ENCODE measurements around the gene SLC17A4.

The SLC17A4 gene

GRCh38 chr6:25750906-25751305 lies 3.6 kb upstream of the SLC17A4 start:
- DNase-seq (ENCODE audit: low spot score) = peak; percentile 11

DNA sequence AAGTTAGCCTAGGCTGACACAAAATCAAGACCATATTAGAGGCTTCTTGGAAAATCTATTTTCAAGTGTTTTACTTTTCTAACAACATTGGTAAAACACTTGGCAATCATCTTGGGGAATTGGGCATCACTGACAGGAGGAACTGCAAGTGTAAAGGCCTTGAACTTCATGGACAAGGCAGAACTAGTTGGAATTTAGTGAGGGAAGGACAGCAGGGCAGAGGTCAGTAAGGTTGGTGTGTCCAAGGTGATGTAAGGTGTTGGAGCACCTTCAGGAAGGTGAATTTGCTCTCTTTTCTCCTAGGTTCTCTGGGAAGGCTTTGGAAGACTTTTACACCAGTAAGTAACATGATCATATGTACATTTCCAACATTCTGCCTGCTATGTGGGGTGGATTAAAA lies 1.5 kb upstream of the SLC17A4 start:
- DNase-seq (ENCODE audit: low spot score) = no peak

DNA sequence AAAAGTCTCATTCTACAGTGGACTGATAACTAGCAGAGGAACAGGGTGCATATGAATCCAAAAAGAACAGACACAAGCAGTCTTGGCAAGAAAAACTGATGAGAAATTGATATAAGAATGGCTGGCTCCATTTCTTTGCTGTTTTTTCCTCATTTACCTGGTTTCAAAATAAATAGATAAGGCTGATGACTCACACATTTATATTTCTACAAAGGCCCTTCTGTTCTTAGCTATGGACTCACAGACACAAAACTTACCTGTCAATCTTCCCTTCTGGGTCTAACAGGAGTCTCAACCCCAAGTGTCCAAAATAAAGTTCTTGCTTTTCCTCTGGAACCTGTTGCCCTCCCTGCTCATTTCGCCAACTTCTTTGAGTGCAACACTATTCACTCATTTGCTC lies 941 bp downstream of the SLC17A4 start:
- peak; percentile 26 for DNase-seq (ENCODE audit: low spot score)

DNA sequence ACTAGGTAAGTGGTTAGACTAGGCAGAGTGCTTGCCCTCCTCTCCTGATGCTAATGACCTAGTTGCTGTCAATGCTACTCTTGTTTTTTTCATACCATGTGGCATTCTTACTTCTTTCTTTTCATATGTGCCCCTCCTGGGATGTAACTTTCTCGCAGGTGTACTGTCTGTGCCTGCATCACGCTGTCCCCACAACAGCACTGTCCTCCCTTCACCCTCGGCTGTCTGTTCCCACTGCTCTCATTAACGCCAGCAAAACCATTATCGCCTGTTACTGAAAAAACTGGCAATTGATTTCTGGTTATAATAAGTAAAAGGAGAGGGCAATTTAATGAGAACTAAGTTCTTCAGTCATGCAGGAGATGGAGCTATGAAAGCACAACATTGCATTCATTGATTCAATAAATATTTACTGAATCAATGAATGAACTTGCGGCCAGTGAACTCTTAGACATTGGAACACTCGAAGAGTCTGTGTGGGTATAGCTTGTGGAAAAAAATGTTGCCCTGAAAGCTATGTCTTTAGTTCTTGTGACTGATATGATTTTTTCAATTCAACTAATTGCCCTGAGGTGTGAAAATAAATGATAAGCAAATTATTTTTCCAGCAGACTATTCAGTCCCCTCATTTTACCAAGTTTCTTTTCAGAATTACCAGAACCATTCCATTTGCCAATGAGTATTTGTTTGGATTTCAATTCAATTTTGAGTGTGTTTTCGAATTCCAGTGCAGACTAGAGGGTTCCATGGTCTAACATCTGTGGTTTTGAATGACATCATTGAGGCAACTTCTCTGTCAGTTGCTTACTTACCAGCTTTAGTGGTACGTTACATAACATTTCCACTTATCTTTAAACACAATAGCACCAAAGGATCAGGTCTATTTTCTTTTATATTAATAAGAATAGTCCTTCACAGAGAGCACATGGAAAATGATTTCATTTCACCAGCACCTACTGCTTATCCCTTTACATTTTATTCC lies 2.1 kb downstream of the SLC17A4 start:
- no peak for DNase-seq (ENCODE audit: low spot score)

DNA sequence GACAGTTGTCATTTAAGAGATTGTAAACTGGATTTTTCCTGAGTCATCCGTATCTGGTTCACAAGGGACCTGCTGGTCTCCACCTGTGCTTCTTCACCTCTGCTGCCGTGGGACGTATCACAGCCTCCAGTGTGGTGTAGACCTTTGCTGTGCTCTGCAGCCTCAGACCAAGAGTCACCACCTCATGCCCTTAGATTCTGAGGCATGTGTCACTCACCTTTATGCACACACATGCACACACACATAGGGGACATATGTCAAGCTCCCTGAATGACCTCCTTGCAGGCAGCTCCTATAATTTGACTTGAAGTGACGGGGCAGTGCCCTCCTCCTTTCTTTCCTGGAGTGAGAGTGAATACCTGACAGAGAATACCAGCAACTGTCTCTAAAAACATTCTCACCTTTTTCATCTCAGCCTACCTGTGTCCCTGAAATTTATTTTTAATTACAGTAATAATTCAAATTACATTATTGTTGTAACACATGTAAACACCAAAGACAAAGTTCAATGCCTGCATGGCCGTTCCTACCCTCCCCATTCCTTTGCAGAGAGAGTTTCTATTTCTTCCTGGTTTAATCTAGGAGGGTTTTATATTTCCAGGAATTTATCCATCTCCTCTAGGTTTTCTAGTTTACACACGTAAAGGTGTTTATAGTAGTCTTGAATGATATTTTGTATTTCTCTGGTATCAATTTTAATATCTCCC lies 3.5 kb downstream of the SLC17A4 start:
- no peak for DNase-seq (ENCODE audit: low spot score)

DNA sequence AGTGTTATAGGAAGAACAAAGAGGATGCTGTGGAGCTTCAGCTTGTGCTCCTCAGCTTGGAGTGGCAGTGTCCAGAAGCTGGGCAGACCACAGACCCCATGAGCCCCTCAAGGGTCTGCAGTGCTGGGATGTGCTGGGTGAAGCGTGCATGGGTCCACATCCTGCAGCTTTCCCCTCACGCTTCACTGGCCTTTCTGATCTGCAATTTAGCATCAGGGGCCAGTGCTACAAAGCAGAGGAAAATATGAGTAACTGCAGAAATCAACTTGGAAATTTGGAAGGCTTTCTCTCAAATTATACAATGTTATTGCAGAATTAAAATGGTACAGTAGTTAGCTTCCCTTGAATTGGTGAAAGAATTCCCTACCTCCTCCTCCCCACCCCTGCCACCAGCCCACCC lies 10.1 kb downstream of the SLC17A4 start:
- no peak for DNase-seq (ENCODE audit: low spot score)

GRCh38 chr6:25768566-25768965 lies 14.0 kb downstream of the SLC17A4 start:
- no peak for DNase-seq (ENCODE audit: low spot score)

- peak; percentile 49 for DNase-seq (ENCODE audit: low spot score)
These were observed 15.4 kb downstream of the SLC17A4 start for GRCh38 chr6:25769983-25770382.

DNA sequence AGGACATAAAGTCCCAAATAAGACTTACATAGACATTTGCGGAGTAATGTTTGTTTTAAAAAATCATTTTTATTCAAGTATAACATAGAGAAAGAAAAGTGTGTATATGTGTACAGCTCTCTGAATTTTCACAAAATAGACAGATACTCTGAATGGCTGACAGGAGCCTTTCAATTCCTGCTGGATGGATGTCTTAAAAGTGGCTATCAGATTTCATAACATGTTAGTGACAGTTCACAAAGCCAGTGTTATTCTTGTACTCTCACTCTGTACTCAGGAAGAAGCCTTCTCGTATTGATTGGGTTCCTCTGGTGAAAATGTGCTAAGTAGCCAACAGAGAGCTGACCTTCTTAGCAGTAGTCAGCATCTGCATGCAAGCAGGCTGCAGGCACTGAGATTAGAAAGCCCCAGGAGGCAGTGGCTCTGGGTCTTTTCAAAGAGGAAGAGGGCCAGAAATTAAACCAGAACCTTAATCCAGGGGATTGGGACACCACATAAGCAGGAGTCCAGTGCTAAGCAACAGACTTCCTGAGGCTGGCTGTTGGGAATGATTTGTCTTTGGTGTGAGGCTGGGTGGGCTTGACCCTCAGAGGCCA lies 19.7 kb downstream of the SLC17A4 start:
- no peak for DNase-seq (ENCODE audit: low spot score)

- DNase-seq (ENCODE audit: low spot score) = no peak
These were observed 22.5 kb downstream of the SLC17A4 start for GRCh38 chr6:25777031-25777430.

- no peak for DNase-seq (ENCODE audit: low spot score)
These were observed 23.5 kb downstream of the SLC17A4 start for GRCh38 chr6:25777856-25778649.

- DNase-seq (ENCODE audit: low spot score) = no peak
These were observed 26.6 kb downstream of the SLC17A4 start for GRCh38 chr6:25781134-25781533.

DNA sequence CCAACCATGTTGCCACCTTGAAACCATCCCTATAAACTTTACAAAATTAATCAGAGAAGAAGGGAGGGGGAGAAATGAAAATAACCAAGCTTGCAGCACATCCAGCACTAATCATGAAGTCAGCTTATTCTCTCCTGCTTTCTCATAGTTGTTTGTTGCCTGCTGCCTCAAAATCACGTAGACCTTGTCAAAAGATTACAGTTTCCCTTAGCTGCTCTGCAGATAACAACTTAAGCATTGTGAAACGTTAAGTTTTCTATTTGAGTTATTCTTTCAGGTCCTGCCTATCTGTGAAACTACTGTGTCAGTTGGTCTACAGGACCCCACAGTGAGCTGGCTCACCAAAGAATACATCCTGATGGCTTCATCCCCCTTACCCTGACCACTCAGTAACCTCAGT lies 32.9 kb downstream of the SLC17A4 start:
- no peak for DNase-seq (ENCODE audit: low spot score)

DNA sequence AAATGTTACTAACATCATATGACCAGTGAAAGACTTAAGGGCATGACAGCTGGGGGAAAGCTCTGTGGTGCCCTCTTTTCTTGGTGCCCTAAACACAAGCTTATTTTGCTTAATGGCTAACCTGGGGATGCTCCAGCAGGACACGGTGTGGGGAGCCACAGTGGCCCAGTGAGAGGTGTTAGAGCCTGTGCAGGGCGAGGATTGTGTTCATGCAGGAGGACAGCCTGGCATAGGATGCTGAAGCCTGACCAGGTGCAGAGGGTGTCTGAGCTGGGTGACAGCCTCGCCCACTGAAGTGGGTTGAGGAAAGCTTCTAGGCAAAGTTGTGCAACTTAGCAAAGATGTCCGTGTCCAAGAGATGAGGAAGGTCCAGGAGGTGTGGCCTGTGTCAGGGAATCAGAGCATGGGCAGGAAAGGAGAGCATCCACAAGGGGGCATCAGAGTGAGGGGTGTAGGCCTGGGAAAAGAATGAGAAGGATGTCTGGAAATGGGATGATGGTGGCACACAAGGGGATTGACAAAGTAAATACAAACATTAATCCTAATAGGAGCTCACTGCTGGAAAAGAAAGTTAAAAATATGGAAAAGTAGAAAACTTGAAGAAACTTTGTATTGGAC lies 33.9 kb downstream of the SLC17A4 start:
- DNase-seq (ENCODE audit: low spot score) = peak; percentile 15

DNA sequence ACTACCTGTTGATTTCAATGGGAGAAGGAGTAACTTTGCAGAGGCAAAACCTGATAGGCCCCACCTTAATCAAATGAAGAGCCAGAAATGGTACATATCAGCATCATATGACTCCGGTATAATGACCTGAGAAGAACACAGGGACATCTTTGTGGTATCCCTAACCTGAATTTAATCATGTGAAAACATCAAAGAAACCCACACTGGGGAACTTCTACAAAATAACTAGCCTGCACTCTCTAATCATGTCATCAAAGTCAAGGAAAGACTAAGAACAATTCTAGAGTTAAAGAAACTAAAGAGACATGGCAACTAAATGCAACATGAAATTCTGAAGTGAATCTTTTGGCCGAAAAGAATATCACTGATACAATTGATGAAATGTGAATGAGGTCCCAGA lies 34.9 kb downstream of the SLC17A4 start:
- no peak for DNase-seq (ENCODE audit: low spot score)

DNA sequence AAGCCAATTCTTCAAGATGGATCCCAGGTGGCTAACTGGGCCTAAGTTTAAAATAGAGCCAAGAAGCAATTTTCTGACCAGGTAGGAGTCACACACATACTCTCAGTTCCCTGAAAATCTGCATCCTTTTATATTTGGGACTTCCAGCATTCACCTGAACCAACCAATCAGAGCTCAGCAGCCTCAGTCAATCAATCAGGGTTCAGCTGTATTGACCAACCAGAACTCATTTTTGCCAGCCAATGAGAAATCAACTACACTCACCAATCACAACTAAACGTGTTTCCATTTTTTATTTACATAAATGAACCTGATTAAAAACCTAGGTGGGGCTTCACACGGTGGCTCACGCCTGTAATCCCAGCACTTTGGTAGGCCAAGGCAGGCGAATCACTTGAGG lies 37.5 kb downstream of the SLC17A4 start:
- DNase-seq (ENCODE audit: low spot score) = no peak

- DNase-seq (ENCODE audit: low spot score) = no peak
These were observed 39.4 kb downstream of the SLC17A4 start for GRCh38 chr6:25793970-25794369.

DNA sequence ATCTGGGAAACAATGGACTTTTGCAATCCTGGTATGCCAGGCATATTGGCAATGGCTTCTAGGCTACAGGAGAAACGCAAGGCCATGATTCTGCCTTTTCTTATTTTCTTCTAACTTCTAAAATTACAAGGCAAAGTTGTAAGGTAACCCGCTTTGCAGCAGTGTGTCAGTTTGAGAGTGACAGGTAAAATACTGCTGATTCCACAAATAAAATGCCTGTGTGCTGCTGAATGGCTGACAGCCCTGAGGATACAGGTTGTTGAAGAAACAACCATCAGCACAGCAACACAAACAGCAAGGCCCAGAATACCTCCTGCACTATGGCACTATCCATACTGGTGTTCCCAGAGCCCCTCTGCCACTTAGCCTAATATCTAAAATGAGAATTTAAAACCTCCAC lies 40.2 kb downstream of the SLC17A4 start:
- DNase-seq (ENCODE audit: low spot score) = no peak

- no peak for DNase-seq (ENCODE audit: low spot score)
These were observed 46.9 kb downstream of the SLC17A4 start for GRCh38 chr6:25801436-25801835.

- no peak for DNase-seq (ENCODE audit: low spot score)
These were observed 50.3 kb downstream of the SLC17A4 start for GRCh38 chr6:25804804-25805203.

GRCh38 chr6:25815194-25815593 lies 60.7 kb downstream of the SLC17A4 start:
- DNase-seq (ENCODE audit: low spot score) = no peak

GRCh38 chr6:25816252-25816651 lies 61.7 kb downstream of the SLC17A4 start:
- no peak for DNase-seq (ENCODE audit: low spot score)

Data from LoVo (cell line).